Bronchial smooth muscle cell (primary cell): Measurements from ENCODE around the gene PDE2A. TPM values are rescaled to one million over a fixed set of nuclear protein-coding genes. Genes with fewer than 3 reads are reported as not detected.

ENCODE experiments used
- total RNA-seq: library from RNA; depleted of rRNA; stranded (reverse); fragments of >200 nt; gene quantifications from 2 replicates; pipeline ENCODE4 v1.2.1, GENCODE V29; 2014

PDE2A gene
- total RNA-seq: 0.34 TPM in 1 of 2 replicates, not detected in the other

GRCh38 chr11:72673943-72674828, at the start of gene PDE2A:
Gene PDE2A (minus strand): TSS chr11:72674422. CDS start chr11:72674207, 215 bp downstream.

Other genes starting within 250 kb of the PDE2A start
- gene CLPB, start 239.9 kb downstream of the PDE2A start, total RNA-seq: 24.0 and 33.7 TPM in 2 replicates
- gene ARAP1, start 78.0 kb upstream of the PDE2A start, total RNA-seq: 145 and 229 TPM in 2 replicates
- 36.3 and 61.9 TPM in 2 replicates for gene STARD10, start 119.6 kb upstream of the PDE2A start, total RNA-seq
- 4.7 and 6.4 TPM in 2 replicates for gene ATG16L2, start 140.0 kb upstream of the PDE2A start, total RNA-seq